ENCODE results near the gene RECQL5.

DNA sequence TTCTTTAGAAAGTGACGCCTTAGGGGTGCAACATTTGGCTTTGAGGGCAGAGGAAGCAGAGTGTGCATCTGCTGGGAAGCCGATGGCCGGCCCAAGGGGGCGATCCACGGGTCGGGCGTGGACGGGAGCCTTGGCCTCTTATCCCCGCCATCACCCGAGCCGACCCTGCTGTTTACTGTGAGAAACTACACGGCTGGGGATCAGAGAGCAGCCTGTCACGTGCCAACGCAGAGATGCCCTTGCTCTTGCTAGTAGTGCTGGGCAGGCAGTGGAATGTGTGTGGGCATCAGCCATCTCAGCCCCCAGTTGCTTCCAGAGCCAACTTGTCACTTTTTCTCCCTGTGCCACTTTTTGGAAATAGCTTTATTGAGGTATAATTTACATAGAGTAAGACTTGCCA lies 27.6 kb upstream of the RECQL5 start:
- TF ChIP-seq, protein P1, sequence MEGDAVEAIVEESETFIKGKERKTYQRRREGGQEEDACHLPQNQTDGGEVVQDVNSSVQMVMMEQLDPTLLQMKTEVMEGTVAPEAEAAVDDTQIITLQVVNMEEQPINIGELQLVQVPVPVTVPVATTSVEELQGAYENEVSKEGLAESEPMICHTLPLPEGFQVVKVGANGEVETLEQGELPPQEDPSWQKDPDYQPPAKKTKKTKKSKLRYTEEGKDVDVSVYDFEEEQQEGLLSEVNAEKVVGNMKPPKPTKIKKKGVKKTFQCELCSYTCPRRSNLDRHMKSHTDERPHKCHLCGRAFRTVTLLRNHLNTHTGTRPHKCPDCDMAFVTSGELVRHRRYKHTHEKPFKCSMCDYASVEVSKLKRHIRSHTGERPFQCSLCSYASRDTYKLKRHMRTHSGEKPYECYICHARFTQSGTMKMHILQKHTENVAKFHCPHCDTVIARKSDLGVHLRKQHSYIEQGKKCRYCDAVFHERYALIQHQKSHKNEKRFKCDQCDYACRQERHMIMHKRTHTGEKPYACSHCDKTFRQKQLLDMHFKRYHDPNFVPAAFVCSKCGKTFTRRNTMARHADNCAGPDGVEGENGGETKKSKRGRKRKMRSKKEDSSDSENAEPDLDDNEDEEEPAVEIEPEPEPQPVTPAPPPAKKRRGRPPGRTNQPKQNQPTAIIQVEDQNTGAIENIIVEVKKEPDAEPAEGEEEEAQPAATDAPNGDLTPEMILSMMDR (IDR thresholded peaks at IDR 0.05; ENCODE audit: poor library complexity, severe bottlenecking), result no peak
- TF ChIP-seq POLR2AphosphoS5 (IDR thresholded peaks at IDR 0.05) (no peak), TAF1 (IDR thresholded peaks at IDR 0.05; ENCODE audit: low read depth) (no peak), MXI1 (conservative IDR thresholded peaks at IDR 0.05; ENCODE audit: poor library complexity, severe bottlenecking) (no peak)

Measured in neural cell (in vitro differentiated cells).